ENCODE measurements around the gene FMNL2.

DNA sequence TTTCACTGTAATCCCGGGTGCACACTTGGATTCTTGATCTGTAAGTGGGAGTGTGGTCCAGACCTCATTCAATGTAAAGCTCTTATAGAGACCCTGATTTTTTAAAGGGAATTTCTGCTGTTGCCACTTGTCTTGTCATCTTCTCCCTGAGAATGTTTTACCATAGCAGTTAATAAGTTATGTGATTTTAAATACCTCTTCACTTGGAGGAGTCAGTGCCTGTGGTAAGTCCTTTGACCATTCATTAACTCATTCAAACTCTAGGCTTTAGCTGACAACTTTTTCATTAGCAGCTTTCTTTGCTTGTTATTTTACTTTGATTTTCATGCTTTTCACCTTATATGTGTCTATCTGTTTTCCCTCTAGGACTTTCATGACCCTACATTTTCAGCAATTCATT, 51.3 kb downstream of the FMNL2 start:
- TF ChIP-seq, protein P1, sequence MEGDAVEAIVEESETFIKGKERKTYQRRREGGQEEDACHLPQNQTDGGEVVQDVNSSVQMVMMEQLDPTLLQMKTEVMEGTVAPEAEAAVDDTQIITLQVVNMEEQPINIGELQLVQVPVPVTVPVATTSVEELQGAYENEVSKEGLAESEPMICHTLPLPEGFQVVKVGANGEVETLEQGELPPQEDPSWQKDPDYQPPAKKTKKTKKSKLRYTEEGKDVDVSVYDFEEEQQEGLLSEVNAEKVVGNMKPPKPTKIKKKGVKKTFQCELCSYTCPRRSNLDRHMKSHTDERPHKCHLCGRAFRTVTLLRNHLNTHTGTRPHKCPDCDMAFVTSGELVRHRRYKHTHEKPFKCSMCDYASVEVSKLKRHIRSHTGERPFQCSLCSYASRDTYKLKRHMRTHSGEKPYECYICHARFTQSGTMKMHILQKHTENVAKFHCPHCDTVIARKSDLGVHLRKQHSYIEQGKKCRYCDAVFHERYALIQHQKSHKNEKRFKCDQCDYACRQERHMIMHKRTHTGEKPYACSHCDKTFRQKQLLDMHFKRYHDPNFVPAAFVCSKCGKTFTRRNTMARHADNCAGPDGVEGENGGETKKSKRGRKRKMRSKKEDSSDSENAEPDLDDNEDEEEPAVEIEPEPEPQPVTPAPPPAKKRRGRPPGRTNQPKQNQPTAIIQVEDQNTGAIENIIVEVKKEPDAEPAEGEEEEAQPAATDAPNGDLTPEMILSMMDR (IDR thresholded peaks at IDR 0.05): no peak
- no peak for TF ChIP-seq POLR2AphosphoS5 (IDR thresholded peaks at IDR 0.05)

All from stomach (tissue), 4 donors.